HepG2 (cell line): ENCODE measurements around the gene ZBTB7B. TPM values are rescaled to one million over a fixed set of nuclear protein-coding genes. Genes with fewer than 3 reads are reported as not detected.

Experiments
- EEA1 ChIP-seq: sonication (generic); formaldehyde crosslinking; IDR thresholded peaks from 2 replicates; pipeline ENCODE4 v1.5.1; 2020; ENCODE audit warnings: mild to moderate bottlenecking, missing genetic modification reagents, borderline replicate concordance
- HMG20A ChIP-seq: IDR thresholded peaks from 2 replicates; pipeline ENCODE4 v1.6.1; 2016; ENCODE audit warnings: borderline replicate concordance
- IKZF1 ChIP-seq: fragments of 450-650 bp; IDR thresholded peaks from 2 replicates; pipeline ENCODE4 v1.7.1; 2016
- KAT8 ChIP-seq: IDR thresholded peaks from 2 replicates; pipeline ENCODE4 v1.6.1; 2016; ENCODE audit warnings: missing genetic modification reagents, missing compliant biosample characterization
- MTF1 ChIP-seq: sonication (generic); formaldehyde crosslinking; IDR thresholded peaks from 2 replicates; pipeline ENCODE4 v1.5.0; 2020; ENCODE audit warnings: missing genetic modification reagents
- SMAD3 ChIP-seq: sonication (generic); formaldehyde crosslinking; IDR thresholded peaks from 2 replicates; pipeline ENCODE4 v1.4.0; 2020; ENCODE audit warnings: missing genetic modification reagents
- WIZ ChIP-seq: sonication (generic); formaldehyde crosslinking; IDR thresholded peaks from 2 replicates; pipeline ENCODE4 v1.5.1; 2020; ENCODE audit warnings: mild to moderate bottlenecking, missing genetic modification reagents
- ZFAT ChIP-seq: sonication (generic); formaldehyde crosslinking; conservative IDR thresholded peaks from 2 replicates; pipeline ENCODE4 v1.8.1; 2023; ENCODE audit warnings: missing genetic modification reagents, inconsistent platforms
- ZNF552 ChIP-seq: sonication (generic); formaldehyde crosslinking; IDR thresholded peaks from 2 replicates; pipeline ENCODE4 v1.9.0; 2022; ENCODE audit warnings: missing genetic modification reagents, mild to moderate bottlenecking, borderline replicate concordance
- ZNF781 ChIP-seq: sonication (generic); formaldehyde crosslinking; IDR thresholded peaks from 2 replicates; pipeline ENCODE4 v1.5.1; 2020; ENCODE audit warnings: borderline replicate concordance, mild to moderate bottlenecking, missing genetic modification reagents; ENCODE audit errors: not compliant biosample characterization
- ZSCAN12 ChIP-seq: sonication (generic); formaldehyde crosslinking; IDR thresholded peaks from 2 replicates; pipeline ENCODE4 v1.9.0; 2021; ENCODE audit warnings: mild to moderate bottlenecking, missing genetic modification reagents
- polyA plus RNA-seq, 8 experiments: library from polyadenylated mRNA; depleted of rRNA in 3 of 8; stranded (reverse) in 7 of 8; unstranded in 1 of 8; fragments of >200 nt; fragmentation: Illumina TruSeq in 4 of 8; extraction: Trizol in 4 of 8; gene quantifications; 2 replicates each; pipeline versions ENCODE4 v1.2.1 to v1.2.3, GENCODE V29; 2011 to 2016; ENCODE audit warnings: low read depth in 4 of 8, missing spikeins in 1 of 8, mixed read lengths in 1 of 8; ENCODE audit not compliant: insufficient read depth in 1 of 8
- total RNA-seq, 5 experiments: library from RNA; depleted of rRNA; stranded (reverse); fragments of >200 nt; fragmentation: Illumina TruSeq; extraction: Trizol; gene quantifications; 2 replicates each; pipeline ENCODE4 v1.2.3, GENCODE V29; 2016; ENCODE audit warnings: low read depth in 1 of 5
- TF ChIP-seq, protein P1 (sequence below): sonication (generic); formaldehyde crosslinking; IDR thresholded peaks from 2 replicates; pipeline ENCODE4 v1.4.0; 2020; ENCODE audit warnings: missing genetic modification reagents
- TF ChIP-seq, protein P2 (sequence below): sonication (generic); formaldehyde crosslinking; IDR thresholded peaks from 2 replicates; pipeline ENCODE4 v1.5.0; 2020; ENCODE audit warnings: missing genetic modification reagents, mild to moderate bottlenecking, borderline replicate concordance
- TF ChIP-seq, protein P3 (sequence below): sonication (generic); formaldehyde crosslinking; IDR thresholded peaks from 2 replicates; pipeline ENCODE4 v1.4.0; 2020; ENCODE audit warnings: missing genetic modification reagents, mild to moderate bottlenecking, borderline replicate concordance
- TF ChIP-seq, protein P4 (sequence below), 2 experiments: IDR thresholded peaks; 2 replicates each; pipeline ENCODE4 v1.6.1; 2011 to 2012; ENCODE audit warnings: low read length in 2 of 2, borderline replicate concordance in 1 of 2, low read depth in 1 of 2, mild to moderate bottlenecking in 1 of 2, moderate library complexity in 1 of 2

The ZBTB7B gene
- total and polyA plus RNA-seq, 2 of the 13 experiments (the other 11 are each of a cell fraction or from before 2014, with no cell fraction given): 15.5 to 17.5 TPM

DNA sequence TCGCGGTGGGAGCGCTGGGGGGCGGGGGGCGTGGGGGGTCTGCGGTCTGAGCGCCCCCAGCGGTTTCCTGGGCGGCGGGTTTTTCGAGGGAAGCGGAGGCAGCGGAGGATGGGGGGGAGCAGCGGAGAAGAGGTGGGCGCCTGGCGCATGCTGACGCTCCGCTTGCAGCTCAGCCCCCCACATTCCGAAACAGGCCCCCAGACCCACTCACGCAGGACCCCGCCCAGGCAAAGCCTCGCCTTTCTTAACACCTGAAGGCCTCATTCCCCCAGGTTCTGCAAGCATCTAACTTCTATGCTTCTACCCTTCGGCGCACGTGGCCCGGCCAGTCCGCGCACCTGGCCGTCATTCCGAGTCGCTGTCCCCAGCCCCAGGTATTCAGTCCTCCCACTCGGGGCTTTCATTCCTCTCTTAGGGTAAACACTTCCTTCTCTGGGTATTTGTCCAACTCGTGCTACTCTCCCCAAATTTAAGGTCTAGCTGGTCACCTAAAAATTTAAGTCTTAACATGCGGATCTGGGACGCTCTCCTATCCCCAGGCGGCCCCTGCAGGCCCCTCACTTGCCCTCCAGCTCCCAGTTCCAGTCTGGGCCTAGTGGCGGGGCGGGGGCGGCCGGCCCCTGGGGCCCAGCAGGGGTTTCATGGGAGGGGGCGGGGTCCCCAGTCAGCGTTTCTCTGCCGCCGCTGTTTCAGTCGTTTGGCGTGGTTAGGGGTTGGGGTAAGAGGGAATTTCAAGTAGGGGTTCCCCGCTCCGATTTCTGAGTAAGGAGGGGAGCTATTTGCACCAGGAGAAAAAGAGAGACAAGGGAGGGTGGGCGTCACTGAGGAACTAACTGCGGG is 2.8 kb upstream of the ZBTB7B start (continued):
- TF ChIP-seq WIZ (CRISPR knock-in tag) (no peak), ZFAT (CRISPR knock-in tag) (no peak), ZNF552 (CRISPR knock-in tag) (no peak), MTF1 (CRISPR knock-in tag) (no peak), KAT8 (CRISPR knock-in tag) (no peak; the same call in 1 of the 2 replicates), EEA1 (CRISPR knock-in tag) (no peak), SMAD3 (CRISPR knock-in tag) (no peak), ZSCAN12 (no peak), IKZF1 (no peak), ZNF781 (CRISPR knock-in tag) (no peak), HMG20A (no peak)
- TF ChIP-seq, protein P1, sequence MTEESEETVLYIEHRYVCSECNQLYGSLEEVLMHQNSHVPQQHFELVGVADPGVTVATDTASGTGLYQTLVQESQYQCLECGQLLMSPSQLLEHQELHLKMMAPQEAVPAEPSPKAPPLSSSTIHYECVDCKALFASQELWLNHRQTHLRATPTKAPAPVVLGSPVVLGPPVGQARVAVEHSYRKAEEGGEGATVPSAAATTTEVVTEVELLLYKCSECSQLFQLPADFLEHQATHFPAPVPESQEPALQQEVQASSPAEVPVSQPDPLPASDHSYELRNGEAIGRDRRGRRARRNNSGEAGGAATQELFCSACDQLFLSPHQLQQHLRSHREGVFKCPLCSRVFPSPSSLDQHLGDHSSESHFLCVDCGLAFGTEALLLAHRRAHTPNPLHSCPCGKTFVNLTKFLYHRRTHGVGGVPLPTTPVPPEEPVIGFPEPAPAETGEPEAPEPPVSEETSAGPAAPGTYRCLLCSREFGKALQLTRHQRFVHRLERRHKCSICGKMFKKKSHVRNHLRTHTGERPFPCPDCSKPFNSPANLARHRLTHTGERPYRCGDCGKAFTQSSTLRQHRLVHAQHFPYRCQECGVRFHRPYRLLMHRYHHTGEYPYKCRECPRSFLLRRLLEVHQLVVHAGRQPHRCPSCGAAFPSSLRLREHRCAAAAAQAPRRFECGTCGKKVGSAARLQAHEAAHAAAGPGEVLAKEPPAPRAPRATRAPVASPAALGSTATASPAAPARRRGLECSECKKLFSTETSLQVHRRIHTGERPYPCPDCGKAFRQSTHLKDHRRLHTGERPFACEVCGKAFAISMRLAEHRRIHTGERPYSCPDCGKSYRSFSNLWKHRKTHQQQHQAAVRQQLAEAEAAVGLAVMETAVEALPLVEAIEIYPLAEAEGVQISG (CRISPR knock-in tag): no peak
- TF ChIP-seq, protein P2, sequence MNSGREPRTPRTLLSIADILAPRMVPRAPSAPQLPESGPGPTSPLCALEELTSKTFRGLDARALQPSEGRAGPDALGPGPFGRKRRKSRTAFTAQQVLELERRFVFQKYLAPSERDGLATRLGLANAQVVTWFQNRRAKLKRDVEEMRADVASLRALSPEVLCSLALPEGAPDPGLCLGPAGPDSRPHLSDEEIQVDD (CRISPR knock-in tag): no peak
- TF ChIP-seq, protein P3, sequence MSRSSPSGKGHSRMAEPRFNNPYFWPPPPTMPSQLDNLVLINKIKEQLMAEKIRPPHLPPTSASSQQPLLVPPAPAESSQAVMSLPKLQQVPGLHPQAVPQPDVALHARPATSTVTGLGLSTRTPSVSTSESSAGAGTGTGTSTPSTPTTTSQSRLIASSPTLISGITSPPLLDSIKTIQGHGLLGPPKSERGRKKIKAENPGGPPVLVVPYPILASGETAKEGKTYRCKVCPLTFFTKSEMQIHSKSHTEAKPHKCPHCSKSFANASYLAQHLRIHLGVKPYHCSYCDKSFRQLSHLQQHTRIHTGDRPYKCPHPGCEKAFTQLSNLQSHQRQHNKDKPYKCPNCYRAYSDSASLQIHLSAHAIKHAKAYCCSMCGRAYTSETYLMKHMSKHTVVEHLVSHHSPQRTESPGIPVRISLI: no peak
- TF ChIP-seq, protein P4, sequence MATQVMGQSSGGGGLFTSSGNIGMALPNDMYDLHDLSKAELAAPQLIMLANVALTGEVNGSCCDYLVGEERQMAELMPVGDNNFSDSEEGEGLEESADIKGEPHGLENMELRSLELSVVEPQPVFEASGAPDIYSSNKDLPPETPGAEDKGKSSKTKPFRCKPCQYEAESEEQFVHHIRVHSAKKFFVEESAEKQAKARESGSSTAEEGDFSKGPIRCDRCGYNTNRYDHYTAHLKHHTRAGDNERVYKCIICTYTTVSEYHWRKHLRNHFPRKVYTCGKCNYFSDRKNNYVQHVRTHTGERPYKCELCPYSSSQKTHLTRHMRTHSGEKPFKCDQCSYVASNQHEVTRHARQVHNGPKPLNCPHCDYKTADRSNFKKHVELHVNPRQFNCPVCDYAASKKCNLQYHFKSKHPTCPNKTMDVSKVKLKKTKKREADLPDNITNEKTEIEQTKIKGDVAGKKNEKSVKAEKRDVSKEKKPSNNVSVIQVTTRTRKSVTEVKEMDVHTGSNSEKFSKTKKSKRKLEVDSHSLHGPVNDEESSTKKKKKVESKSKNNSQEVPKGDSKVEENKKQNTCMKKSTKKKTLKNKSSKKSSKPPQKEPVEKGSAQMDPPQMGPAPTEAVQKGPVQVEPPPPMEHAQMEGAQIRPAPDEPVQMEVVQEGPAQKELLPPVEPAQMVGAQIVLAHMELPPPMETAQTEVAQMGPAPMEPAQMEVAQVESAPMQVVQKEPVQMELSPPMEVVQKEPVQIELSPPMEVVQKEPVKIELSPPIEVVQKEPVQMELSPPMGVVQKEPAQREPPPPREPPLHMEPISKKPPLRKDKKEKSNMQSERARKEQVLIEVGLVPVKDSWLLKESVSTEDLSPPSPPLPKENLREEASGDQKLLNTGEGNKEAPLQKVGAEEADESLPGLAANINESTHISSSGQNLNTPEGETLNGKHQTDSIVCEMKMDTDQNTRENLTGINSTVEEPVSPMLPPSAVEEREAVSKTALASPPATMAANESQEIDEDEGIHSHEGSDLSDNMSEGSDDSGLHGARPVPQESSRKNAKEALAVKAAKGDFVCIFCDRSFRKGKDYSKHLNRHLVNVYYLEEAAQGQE (IDR thresholded peaks at IDR 0.05; ENCODE audit: borderline replicate concordance in 1 of 2, low read depth in 1 of 2, low read length in 2 of 2): no peak
